PC-9 (cell line): ENCODE measurements around the gene RFTN1.

ENCODE experiments used
- CTCF ChIP-seq: fragments of 200-600 bp; sonication (generic); conservative IDR thresholded peaks from 2 replicates; pipeline ENCODE4 v1.6.1; 2017; ENCODE audit warnings: mixed run types, antibody characterized with exemption, mild to moderate bottlenecking, moderate library complexity
- EZH2 ChIP-seq: fragments of 200-600 bp; sonication (generic); IDR thresholded peaks from 2 replicates; pipeline ENCODE4 v1.8.0; 2017; ENCODE audit warnings: antibody characterized with exemption, low read depth

GRCh38 chr3:16508591-16508995 lies 4.9 kb downstream of the RFTN1 start:
- TF ChIP-seq CTCF, result no peak
- TF ChIP-seq EZH2, result no peak
